IMR-90 (cell line): ENCODE results near the gene RALGAPA2.

ENCODE experiments used
- CEBPB ChIP-seq: IDR thresholded peaks from 2 replicates; pipeline ENCODE4 v1.6.1; 2012; ENCODE audit warnings: low read depth, low read length, improper control_type of control experiment
- CHD1 ChIP-seq: IDR thresholded peaks from 2 replicates; pipeline ENCODE4 v1.6.1; 2012; ENCODE audit warnings: low read depth, low read length, improper control_type of control experiment
- MAFK ChIP-seq: IDR thresholded peaks from 2 replicates; pipeline ENCODE4 v1.6.1; 2012; ENCODE audit warnings: low read depth, low read length, improper control_type of control experiment
- MAZ ChIP-seq: IDR thresholded peaks from 2 replicates; pipeline ENCODE4 v1.6.1; 2012; ENCODE audit warnings: low read depth, mild to moderate bottlenecking, low read length, improper control_type of control experiment, moderate library complexity, borderline replicate concordance
- MXI1 ChIP-seq: IDR thresholded peaks from 2 replicates; pipeline ENCODE4 v1.6.1; 2012; ENCODE audit warnings: low read depth, mild to moderate bottlenecking, low read length, moderate library complexity, borderline replicate concordance
- POLR2A ChIP-seq: IDR thresholded peaks from 2 replicates; pipeline ENCODE4 v1.6.1; 2012; ENCODE audit warnings: mild to moderate bottlenecking, low read depth, low read length
- RAD21 ChIP-seq: IDR thresholded peaks from 2 replicates; pipeline ENCODE4 v1.6.1; 2012; ENCODE audit warnings: low read length, improper control_type of control experiment
- RCOR1 ChIP-seq: IDR thresholded peaks from 2 replicates; pipeline ENCODE4 v1.6.1; 2012; ENCODE audit warnings: mild to moderate bottlenecking, low read length, improper control_type of control experiment; ENCODE audit not compliant: insufficient replicate concordance
- SMC3 ChIP-seq: fragments of 150-350 bp; IDR thresholded peaks from 2 replicates; pipeline ENCODE4 v1.6.1; 2016; ENCODE audit warnings: low read depth, mild to moderate bottlenecking, antibody characterized with exemption, low read length, moderate library complexity
- TF ChIP-seq, protein P1 (sequence below): conservative IDR thresholded peaks from 2 replicates; pipeline ENCODE4 v1.5.1; 2012; ENCODE audit warnings: mild to moderate bottlenecking, low read depth, low read length, improper control_type of control experiment
- TF ChIP-seq, protein P2 (sequence below): fragments of 150-350 bp; IDR thresholded peaks from 2 replicates; pipeline ENCODE4 v1.6.1; 2017; ENCODE audit warnings: mild to moderate bottlenecking, antibody characterized with exemption, low read length, low read depth

DNA sequence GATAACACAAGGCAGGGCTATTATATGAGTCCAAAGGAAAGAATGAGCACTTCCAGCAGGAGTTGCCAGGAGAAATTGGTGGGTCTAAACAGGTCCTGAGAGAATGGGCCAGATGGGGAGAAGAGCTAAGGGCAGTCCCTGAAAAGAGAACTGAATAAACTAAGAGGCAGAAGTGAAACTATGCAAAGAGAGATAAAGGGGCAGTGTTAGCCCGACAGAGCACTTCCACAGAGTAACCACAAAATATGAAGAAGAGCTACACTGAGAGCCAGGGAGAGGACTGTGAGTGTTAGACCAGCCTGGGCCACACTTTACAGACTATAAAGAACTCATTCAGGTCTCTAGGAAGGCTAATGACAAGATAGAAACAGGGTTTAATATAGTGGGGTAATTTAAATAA, 43.8 kb downstream of the RALGAPA2 start:
- TF ChIP-seq MXI1 (no peak), MAFK (no peak), CEBPB (no peak), CHD1 (no peak), POLR2A (no peak), MAZ (no peak), SMC3 (no peak), RCOR1 (no peak), RAD21 (no peak)
- TF ChIP-seq, protein P1, sequence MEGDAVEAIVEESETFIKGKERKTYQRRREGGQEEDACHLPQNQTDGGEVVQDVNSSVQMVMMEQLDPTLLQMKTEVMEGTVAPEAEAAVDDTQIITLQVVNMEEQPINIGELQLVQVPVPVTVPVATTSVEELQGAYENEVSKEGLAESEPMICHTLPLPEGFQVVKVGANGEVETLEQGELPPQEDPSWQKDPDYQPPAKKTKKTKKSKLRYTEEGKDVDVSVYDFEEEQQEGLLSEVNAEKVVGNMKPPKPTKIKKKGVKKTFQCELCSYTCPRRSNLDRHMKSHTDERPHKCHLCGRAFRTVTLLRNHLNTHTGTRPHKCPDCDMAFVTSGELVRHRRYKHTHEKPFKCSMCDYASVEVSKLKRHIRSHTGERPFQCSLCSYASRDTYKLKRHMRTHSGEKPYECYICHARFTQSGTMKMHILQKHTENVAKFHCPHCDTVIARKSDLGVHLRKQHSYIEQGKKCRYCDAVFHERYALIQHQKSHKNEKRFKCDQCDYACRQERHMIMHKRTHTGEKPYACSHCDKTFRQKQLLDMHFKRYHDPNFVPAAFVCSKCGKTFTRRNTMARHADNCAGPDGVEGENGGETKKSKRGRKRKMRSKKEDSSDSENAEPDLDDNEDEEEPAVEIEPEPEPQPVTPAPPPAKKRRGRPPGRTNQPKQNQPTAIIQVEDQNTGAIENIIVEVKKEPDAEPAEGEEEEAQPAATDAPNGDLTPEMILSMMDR, result no peak
- TF ChIP-seq, protein P2, sequence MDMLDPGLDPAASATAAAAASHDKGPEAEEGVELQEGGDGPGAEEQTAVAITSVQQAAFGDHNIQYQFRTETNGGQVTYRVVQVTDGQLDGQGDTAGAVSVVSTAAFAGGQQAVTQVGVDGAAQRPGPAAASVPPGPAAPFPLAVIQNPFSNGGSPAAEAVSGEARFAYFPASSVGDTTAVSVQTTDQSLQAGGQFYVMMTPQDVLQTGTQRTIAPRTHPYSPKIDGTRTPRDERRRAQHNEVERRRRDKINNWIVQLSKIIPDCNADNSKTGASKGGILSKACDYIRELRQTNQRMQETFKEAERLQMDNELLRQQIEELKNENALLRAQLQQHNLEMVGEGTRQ, result no peak
